ENCODE results near the gene CEP97. TPM values are rescaled to one million over a fixed set of nuclear protein-coding genes. Genes with fewer than 3 reads are reported as not detected.
"Not testable (repeated sequence)": the region's sequence is repeated elsewhere in the genome, so short reads cannot be mapped to it uniquely, and the experiment has no call there.

CEP97 gene, protein sequence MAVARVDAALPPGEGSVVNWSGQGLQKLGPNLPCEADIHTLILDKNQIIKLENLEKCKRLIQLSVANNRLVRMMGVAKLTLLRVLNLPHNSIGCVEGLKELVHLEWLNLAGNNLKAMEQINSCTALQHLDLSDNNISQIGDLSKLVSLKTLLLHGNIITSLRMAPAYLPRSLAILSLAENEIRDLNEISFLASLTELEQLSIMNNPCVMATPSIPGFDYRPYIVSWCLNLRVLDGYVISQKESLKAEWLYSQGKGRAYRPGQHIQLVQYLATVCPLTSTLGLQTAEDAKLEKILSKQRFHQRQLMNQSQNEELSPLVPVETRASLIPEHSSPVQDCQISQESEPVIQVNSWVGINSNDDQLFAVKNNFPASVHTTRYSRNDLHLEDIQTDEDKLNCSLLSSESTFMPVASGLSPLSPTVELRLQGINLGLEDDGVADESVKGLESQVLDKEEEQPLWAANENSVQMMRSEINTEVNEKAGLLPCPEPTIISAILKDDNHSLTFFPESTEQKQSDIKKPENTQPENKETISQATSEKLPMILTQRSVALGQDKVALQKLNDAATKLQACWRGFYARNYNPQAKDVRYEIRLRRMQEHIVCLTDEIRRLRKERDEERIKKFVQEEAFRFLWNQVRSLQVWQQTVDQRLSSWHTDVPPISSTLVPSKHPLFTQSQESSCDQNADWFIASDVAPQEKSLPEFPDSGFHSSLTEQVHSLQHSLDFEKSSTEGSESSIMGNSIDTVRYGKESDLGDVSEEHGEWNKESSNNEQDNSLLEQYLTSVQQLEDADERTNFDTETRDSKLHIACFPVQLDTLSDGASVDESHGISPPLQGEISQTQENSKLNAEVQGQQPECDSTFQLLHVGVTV
- polyA plus RNA-seq (2013, experiment 1 of 2), result 12.8 TPM
- 12.0 TPM for polyA plus RNA-seq (2013, experiment 2 of 2)

DNA sequence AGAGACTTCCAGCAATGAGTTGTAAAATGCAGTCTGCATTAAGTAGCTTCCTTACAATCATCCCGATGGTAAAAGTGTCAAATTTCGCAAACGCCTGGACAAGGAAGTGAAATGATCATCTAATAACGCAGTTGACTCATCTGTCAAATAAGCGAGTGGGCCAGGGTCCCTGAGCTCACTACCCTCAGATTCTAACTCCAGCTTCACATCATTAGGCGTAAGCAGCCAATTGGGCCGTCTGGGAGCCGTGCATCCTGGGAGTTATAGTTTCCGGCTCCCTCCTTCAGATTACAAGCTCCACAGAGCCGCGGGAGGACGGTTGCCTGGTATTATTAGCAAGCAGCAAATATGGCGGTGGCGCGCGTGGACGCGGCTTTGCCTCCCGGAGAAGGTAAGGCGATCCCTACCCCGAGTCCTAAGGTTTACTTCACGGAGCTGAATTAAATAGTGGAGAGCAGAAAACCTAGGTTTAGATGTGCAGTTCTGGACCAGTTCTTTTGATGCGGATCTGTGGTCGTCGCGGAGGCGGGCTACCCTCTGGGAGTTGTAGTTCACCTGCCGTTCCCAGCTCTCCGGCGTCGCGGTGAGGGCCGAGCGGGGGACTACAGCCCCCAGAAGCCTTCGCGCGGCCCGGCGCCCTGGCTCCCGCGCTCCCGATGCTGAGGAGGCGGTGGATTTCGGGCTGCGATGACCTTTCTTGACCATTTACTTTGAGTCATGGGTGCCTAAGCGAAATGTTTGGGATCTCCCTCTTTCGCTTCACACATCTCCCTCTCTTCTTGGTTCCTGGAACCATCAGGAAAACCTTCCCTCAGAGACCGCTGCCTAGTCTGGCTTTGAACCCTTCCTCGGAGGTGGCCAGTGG lies at the start of gene CEP97:
CEP97 (plus strand) TSS at position 286 of the 865 bp plus-strand sequence; CDS start at position 349, 63 bp downstream.
- no peaks in the 10 kb centered on the region for H3K9me3 ChIP-seq (ENCODE audit: control insufficient read depth, low read length)
- H3K4me1 ChIP-seq (ENCODE audit: control insufficient read depth, insufficient read depth, low read length, poor library complexity, severe bottlenecking), result peaks cover 7% of the 10 kb centered on the region
- H3K4me3 ChIP-seq (ENCODE audit: extremely low read depth, insufficient read depth, low read length, poor library complexity, severe bottlenecking), result peak within 1 kb of the TSS; percentile 79
- H3K27ac ChIP-seq (ENCODE audit: low read depth, low read length, severe bottlenecking), result peak within 1 kb of the TSS; percentile 66
- WGBS, 2 experiments (ENCODE audit: insufficient coverage in 2 of 2), result 0% methylated on average over 40 to 45 of the region's 49 CpGs
- H3K36me3 ChIP-seq (ENCODE audit: control insufficient read depth, insufficient read depth, low read length), result peaks cover 24% of the 10 kb centered on the region

DNA sequence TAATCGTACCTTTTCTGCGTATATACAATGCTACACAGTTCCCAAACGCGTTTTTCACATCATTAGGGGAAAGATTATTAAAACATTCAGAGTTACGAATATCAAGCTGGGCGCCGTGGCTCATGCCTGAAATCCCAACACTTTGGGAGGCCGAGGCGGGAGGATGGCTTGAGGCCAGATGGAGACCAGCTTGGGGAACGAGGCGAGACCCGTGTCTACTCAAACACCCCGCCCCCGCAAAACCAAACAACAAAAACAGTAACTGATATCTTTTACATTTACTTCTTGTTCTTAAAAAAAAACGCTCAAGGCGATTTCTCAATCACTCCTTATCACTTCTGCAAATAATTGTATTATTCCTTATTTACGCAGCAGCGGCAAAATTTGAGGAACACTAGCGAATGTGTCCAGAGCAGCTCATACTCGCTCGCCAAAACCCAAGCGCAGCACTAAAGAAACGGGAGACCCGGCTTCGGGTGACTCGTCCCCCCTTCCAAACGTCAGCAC lies 48.7 kb upstream of the CEP97 start:
- WGBS, 2 experiments (ENCODE audit: insufficient coverage in 2 of 2), result 14 to 15% methylated on average over 21 to 24 of the region's 27 CpGs
- peak overlapping the region; percentile 94 for H3K4me3 ChIP-seq (ENCODE audit: extremely low read depth, insufficient read depth, low read length, poor library complexity, severe bottlenecking)
- H3K27ac ChIP-seq (ENCODE audit: low read depth, low read length, severe bottlenecking), result peak overlapping the region; percentile 95
- H3K36me3 ChIP-seq (ENCODE audit: control insufficient read depth, insufficient read depth, low read length), result peaks cover 18% of the 10 kb centered on the region
- no peaks in the 10 kb centered on the region for H3K9me3 ChIP-seq (ENCODE audit: control insufficient read depth, low read length)
- H3K4me1 ChIP-seq (ENCODE audit: control insufficient read depth, insufficient read depth, low read length, poor library complexity, severe bottlenecking), result no peaks in the 10 kb centered on the region

DNA sequence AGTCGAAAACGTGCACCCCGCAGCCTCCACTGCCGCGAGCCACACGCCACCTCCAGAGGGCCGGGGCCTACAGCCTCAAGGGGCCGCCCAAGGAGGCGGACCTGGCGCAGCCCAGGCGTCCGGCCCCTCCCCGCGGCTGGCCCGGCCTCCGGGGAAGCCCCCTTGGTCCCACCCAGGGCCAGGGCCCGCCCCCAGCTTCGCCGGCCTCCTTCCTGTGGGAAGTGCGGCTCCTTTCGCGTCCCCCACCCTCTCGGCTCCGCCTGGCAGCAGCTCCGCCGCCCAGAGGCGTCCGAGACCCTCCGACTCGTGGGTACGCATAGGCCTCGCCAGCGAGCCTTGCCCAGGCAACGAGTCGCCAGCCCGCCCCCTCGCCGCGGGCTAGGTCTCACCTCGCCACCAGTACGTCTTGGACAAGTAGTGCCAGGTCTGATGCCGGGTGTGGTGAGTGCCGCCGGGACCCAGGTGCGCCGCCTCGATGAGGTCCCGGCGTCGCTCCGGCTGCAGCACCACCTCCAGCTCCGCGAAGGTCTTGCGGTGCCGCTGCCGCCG lies 48.1 kb upstream of the CEP97 start:
- WGBS, 2 experiments (ENCODE audit: insufficient coverage in 2 of 2), result 0 to 1% methylated on average over 37 to 57 of the region's 57 CpGs
- H3K9me3 ChIP-seq (ENCODE audit: control insufficient read depth, low read length), result no peaks in the 10 kb centered on the region
- peak overlapping the region; percentile 95 for H3K27ac ChIP-seq (ENCODE audit: low read depth, low read length, severe bottlenecking)
- no peaks in the 10 kb centered on the region for H3K4me1 ChIP-seq (ENCODE audit: control insufficient read depth, insufficient read depth, low read length, poor library complexity, severe bottlenecking)
- H3K36me3 ChIP-seq (ENCODE audit: control insufficient read depth, insufficient read depth, low read length), result peaks cover 18% of the 10 kb centered on the region
- H3K4me3 ChIP-seq (ENCODE audit: extremely low read depth, insufficient read depth, low read length, poor library complexity, severe bottlenecking), result peak overlapping the region; percentile 94

DNA sequence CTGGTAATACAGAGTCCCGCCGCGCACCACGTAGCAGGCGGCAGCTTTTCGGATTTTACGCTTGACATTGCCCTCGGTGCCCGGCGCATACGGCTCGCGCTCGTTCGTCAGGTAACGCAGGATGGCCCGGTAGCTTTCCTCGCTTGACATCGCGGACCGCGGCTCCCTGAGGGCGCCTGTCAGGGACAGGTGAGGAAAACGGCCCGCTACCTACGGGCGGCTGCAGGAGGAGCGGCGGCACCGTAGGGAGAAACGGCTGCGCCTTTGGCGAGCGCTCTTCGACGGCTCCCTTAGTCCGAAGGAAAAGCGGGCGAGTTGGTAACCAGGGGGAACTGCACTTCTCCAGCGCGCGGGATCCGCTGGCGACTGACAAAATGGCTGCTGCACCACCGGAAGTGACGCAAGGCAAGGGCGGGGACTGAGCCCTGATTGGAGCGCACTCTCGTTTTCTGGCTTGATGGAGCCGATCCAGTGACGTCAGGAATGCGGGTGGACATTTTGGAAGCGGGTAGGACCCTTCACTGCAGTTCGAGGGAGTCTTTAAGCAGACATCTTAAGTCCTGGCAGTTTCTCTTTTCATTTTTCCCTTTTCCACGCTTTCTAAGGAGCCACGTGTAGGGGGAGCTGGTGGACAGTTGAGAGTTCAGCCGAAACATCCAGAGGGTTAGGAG lies 47.5 kb upstream of the CEP97 start, which contains the start of gene ZBTB11:
ZBTB11 (minus strand) TSS at position 368 of the 671 bp plus-strand sequence; CDS start at position 150, 218 bp downstream.
- 0% methylated on average over 49 to 51 of the region's 57 CpGs for WGBS, 2 experiments (ENCODE audit: insufficient coverage in 2 of 2)
- peaks cover 24% of the 10 kb centered on the region for H3K36me3 ChIP-seq (ENCODE audit: control insufficient read depth, insufficient read depth, low read length)
- peak within 1 kb of the TSS; percentile 95 for H3K27ac ChIP-seq (ENCODE audit: low read depth, low read length, severe bottlenecking)
- no peaks in the 10 kb centered on the region for H3K4me1 ChIP-seq (ENCODE audit: control insufficient read depth, insufficient read depth, low read length, poor library complexity, severe bottlenecking)
- H3K9me3 ChIP-seq (ENCODE audit: control insufficient read depth, low read length), result no peaks in the 10 kb centered on the region
- H3K4me3 ChIP-seq (ENCODE audit: extremely low read depth, insufficient read depth, low read length, poor library complexity, severe bottlenecking), result peak within 1 kb of the TSS; percentile 94

DNA sequence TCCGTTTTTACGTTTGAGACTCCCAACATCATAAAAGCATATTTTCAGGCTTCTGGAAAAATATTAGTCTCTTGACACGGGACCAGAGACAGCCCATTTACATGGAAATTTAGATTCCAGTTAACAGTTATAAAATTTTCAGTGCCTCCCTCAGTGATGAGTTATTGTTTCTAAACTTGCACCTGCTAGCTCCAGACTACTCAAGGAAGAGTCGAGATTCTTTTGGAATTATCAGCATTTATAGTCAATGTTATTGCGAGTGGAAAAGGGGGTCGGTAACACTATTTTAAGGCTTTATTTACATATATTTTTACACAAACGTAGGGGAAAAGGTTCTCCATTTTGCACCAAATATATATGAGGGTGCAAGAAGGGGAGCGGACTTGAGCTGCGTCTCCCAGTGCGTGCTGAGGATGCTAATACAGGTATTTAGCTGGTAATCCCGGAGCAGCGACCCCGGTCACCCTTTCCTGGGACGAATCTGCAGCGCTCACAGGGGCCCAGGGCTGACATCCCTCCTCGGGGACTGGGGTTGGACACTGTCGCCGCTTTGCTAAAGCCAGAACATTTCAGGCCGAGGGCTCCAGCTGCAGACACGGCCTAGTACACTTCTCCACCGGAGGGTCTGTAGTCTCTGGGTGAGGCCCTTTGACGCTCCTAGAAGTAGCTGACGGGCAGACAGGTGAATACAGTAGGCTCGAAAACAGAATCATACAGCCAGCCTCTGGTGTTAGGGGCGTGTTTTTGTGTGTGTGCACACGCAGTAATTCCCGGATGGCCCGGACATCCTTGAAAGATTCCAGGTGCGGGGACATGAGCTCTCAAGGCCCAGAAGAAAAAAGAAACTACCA lies 46.8 kb upstream of the CEP97 start:
- WGBS, 2 experiments (ENCODE audit: insufficient coverage in 2 of 2), result 75 to 87% methylated on average over 22 to 25 of the region's 29 CpGs
- Histone ChIP-seq H3K9me3 (ENCODE audit: control insufficient read depth, low read length) (no peaks in the 10 kb centered on the region), H3K4me3 (ENCODE audit: extremely low read depth, insufficient read depth, low read length, poor library complexity, severe bottlenecking) (peak overlapping the region; percentile 21), H3K4me1 (ENCODE audit: control insufficient read depth, insufficient read depth, low read length, poor library complexity, severe bottlenecking) (no peaks in the 10 kb centered on the region), H3K27ac (ENCODE audit: low read depth, low read length, severe bottlenecking) (peak overlapping the region; percentile 95), H3K36me3 (ENCODE audit: control insufficient read depth, insufficient read depth, low read length) (peaks cover 32% of the 10 kb centered on the region)

DNA sequence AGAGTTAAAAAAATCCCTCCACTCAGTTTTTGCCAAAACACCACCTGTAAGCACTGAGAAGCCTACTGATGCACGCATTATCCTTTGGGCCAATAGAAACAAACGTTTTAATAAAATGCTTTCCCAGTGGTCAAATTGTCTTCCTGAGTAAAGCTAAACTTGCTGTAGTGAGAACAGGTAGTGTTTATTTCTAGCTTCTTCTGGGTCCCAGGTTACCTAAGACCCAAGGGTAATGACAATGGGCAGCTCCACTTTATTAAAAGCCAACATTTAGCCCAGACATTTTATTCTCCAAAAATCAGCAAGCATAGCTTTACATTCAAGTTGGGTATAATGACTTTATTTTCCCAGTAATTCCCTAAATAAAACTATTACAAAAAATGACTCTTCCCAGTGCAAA lies 45.6 kb upstream of the CEP97 start:
- H3K9me3 ChIP-seq (ENCODE audit: control insufficient read depth, low read length); H3K4me1 ChIP-seq (ENCODE audit: control insufficient read depth, insufficient read depth, low read length, poor library complexity, severe bottlenecking); H3K27ac ChIP-seq (ENCODE audit: low read depth, low read length, severe bottlenecking); H3K4me3 ChIP-seq (ENCODE audit: extremely low read depth, insufficient read depth, low read length, poor library complexity, severe bottlenecking): not testable (repeated sequence)
- no CpG with 5 or more reads among the region's 2 CpGs for WGBS, 2 experiments (ENCODE audit: insufficient coverage in 2 of 2)
- H3K36me3 ChIP-seq (ENCODE audit: control insufficient read depth, insufficient read depth, low read length), result peaks cover 43% of the 10 kb centered on the region

DNA sequence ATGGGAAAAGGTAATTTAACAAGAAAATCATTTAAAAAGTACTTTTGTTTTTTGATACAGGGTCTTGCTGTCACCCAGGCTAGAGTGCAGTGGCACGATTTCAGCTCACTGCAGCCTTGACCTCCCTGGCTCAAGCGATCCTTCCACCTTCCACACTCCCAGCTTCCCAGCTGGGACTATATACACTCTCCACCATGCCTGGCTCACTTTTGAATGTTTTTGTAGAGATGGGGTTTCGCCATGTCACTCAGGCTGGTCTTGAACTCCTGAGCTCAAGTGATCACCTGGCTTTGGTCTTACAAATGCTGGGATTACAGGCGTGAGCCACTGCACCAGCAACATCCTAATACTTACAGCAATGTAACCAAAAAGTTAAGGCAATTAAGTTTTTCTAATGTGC lies 43.9 kb upstream of the CEP97 start:
- H3K4me3 ChIP-seq (ENCODE audit: extremely low read depth, insufficient read depth, low read length, poor library complexity, severe bottlenecking), result no peak overlapping the region
- H3K9me3 ChIP-seq (ENCODE audit: control insufficient read depth, low read length), result no peaks in the 10 kb centered on the region
- peaks cover 59% of the 10 kb centered on the region for H3K36me3 ChIP-seq (ENCODE audit: control insufficient read depth, insufficient read depth, low read length)

DNA sequence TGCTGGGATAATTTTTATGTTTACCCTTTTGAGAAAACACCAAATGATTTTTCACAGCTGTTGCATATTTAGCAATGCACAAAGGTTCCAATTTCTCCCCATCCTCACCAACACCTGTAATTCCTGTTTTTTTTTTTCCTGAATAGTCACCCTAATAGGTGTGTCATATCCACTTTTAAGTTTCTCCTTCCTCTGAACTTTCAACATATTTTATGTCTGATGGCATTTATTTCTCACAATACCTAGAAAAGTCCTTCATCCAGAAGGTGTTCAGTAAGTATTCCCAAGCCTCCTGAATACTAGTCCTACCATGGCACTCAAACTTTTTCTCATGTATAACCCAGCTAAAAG lies 39.4 kb upstream of the CEP97 start:
- H3K4me3 ChIP-seq (ENCODE audit: extremely low read depth, insufficient read depth, low read length, poor library complexity, severe bottlenecking), result peak overlapping the region; percentile 82
- H3K4me1 ChIP-seq (ENCODE audit: control insufficient read depth, insufficient read depth, low read length, poor library complexity, severe bottlenecking), result peaks cover 12% of the 10 kb centered on the region
- no peaks in the 10 kb centered on the region for H3K9me3 ChIP-seq (ENCODE audit: control insufficient read depth, low read length)
- peaks cover 58% of the 10 kb centered on the region for H3K36me3 ChIP-seq (ENCODE audit: control insufficient read depth, insufficient read depth, low read length)
- no peak overlapping the region for H3K27ac ChIP-seq (ENCODE audit: low read depth, low read length, severe bottlenecking)

More for the DNA sequence above, 43.9 kb upstream of the CEP97 start:
- H3K27ac ChIP-seq (ENCODE audit: low read depth, low read length, severe bottlenecking), result no peak overlapping the region
- H3K4me1 ChIP-seq (ENCODE audit: control insufficient read depth, insufficient read depth, low read length, poor library complexity, severe bottlenecking), result peaks cover 12% of the 10 kb centered on the region
- 80 to 86% methylated on average over 2 to 3 of the region's 4 CpGs for WGBS, 2 experiments (ENCODE audit: insufficient coverage in 2 of 2)

DNA sequence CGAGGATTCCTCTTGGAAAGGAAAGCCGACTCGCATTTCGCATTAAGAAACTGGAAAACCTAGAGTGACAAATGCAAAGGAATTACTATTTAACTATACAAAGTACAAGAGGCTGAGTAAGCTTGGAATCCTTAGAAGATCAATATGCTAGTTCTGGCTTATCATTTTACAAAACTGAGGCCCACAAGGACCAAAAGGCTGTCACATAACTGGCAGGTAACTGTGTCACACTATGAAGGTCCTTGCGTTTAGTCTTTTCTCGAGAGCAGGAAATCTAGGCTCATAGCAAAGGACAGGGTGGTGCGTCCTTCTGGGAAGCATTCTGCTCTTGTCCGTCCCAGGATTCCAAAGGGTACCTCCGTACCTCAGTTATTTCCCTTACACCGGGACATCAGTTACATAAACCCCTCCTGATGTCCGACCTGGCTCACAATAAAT lies 38.5 kb upstream of the CEP97 start:
- peaks cover 50% of the 10 kb centered on the region for H3K36me3 ChIP-seq (ENCODE audit: control insufficient read depth, insufficient read depth, low read length)
- H3K27ac ChIP-seq (ENCODE audit: low read depth, low read length, severe bottlenecking), result peak overlapping the region; percentile 96
- WGBS, 2 experiments (ENCODE audit: insufficient coverage in 2 of 2), result 0% methylated on average over 5 to 7 of the region's 11 CpGs
- peak overlapping the region; percentile 82 for H3K4me3 ChIP-seq (ENCODE audit: extremely low read depth, insufficient read depth, low read length, poor library complexity, severe bottlenecking)
- H3K4me1 ChIP-seq (ENCODE audit: control insufficient read depth, insufficient read depth, low read length, poor library complexity, severe bottlenecking), result peaks cover 13% of the 10 kb centered on the region
- no peaks in the 10 kb centered on the region for H3K9me3 ChIP-seq (ENCODE audit: control insufficient read depth, low read length)
